GM20431 (cell line): ENCODE data around the gene COTL1.

Experiments
- in situ Hi-C: fragments of 300-500 bp; cut with MseI, MboI; formaldehyde crosslinking; loops from one replicate; pipeline ENCODE4 v1.15.0; 2020; ENCODE audit warnings: low sequenced_read_pairs; ENCODE audit not compliant: unreplicated experiment

COTL1 gene

DNA sequence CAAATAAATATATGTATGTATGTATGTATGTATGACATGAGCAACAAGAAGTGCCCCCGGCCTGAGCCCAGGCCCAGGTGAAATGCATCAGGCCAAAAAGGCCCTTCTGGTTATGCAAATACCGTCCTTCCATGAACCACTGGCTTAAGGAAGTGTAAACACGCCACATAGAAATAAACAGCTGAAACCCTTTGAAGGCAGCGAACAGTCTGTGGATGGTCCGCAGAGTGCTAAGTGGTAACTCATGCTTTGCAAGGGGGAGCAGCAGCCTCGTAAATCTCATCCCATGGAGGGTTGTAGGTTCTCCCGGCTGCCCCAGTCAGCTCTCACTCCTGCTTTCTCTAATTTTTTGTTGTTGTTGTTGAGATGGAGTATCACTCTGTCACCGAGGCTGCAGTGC lies 36.7 kb downstream of the COTL1 start:
- in situ Hi-C loops: no loop called here

DNA sequence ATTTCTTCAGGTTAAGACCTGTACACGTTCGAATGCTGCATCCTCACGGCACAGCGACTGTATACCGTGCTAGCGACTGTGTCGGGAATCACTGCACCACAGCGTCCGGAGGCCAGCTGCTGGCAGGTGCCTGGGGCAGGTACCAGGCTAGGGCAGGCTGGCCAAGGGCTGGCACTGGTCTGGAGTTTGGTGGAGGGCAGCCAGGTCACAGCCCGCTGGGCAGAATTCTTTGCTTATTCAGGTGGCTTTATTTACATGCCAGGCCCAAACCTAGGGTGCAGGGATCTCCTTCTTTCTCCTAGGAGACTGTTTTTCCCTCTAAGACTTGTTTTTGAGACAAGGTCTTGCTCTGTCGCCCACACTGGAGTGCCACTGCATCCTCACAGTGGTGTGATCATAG lies 37.9 kb downstream of the COTL1 start:
- in situ Hi-C loops: no loop called here

DNA sequence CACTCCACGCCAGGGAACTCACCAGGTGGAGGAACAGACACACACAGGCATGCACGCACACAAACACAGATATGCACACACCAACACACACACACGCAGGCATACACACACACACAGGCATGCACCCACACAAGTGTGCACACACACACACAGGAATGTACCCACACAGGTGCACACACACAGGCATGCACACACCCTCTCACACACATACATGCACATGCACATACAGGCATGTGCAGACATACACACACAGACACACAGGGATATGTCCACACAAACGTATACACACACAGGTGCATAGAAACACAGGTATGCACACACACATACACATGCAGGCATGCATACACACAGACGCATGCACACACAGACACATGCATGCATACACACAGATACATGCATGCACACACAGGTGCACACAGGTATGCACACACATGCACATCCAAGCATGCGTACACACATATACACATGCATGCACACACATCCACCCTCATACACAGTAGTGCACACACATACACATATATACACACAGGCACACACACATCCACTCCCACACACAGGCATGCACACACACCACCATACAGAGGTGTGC lies 39.2 kb downstream of the COTL1 start:
- in situ Hi-C loops: no loop called here

DNA sequence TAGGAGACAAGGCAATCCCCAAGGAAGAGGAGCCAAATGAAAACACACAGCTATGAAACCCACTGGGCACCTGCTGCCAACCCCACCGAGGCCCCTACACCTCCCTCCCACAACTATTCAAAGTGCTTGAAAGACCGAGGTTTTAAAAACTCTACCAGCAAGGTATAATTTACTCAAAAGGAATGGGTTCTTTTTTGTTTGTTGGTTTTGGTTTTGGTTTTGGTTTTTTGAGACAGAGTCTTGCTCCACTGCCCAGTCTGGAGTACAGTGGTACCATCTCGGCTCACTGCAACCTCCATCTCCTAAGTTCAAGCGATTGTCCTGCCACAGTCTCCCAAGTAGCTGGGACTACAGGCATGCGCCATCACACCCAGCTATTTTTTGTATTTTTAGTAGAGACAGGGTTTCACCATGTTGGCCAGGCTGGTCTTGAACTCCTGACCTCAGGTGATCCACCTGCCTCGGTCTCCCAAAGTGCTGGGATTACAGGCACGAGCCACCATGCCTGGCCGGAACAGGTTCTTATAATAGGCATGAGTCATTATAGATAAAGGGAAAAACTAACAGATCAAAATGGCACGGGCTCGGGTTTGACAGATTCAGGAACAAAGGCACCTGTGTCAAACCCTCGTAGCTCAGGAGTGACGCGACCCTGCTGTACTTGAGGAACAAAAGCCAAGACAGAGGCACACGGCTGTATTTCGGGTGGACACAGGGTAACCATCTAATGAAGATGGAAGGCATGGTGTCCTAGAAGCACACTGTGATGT lies 40.7 kb downstream of the COTL1 start:
- in situ Hi-C loops: no loop called here

DNA sequence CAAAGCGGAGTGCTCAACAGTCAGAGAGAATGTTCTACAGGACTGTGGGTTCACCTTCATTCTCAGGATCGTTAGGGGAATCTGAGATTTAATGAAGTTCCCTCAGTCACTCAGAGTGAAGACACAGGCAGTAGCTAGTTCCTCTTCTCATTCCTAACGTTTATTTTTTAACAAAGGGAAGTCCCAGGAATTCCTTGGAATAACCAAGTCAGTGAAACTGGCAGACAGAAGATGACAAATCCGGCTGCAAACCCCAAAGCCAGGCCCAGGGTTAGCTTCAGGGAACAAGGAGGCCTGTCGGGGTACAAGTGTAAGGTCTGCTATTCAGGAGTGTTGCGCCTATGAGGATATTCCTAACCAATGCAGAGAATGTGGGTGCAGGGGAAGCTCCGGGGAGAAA lies 42.0 kb downstream of the COTL1 start:
- in situ Hi-C loops: no loop called here

DNA sequence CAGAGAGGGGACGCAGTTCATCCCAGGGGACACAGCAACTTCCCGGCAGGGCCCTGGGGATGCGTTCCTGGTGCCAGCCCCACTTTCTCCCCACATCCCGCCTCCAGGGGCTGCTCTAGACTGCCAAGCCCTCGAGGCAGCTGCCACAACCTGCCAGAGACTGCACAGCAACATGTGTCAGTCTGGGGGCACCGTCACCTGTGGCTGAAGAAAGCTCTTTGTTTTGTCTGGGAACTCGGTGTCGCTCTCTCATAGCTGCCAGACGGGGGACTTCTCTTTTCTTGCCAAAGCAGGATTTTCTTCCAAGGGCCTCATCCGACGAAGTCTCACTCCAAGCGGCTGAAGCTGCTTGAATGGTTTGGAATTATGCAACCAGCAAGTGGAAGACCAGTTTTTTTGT lies 43.7 kb downstream of the COTL1 start:
- in situ Hi-C loops: no loop called here

DNA sequence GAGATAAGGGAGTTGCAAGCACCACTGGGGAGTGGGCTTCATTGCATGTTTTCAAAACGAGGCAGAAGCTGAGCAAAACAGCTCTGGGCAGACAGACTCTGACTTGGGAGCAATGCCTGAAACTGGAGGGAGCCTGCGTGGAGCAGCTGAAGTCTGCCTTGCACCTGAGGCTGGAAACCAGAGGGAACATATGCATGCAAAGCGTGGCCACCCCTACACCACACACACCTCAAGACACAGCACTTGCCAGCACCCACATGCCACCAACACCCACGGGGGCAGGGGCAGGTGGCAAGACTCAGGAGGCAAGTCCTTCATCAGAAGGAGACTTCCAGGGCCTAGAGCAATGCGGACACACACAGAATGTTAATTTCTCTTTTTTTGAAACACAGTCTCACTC lies 45.8 kb downstream of the COTL1 start:
- in situ Hi-C loops: no loop called here

DNA sequence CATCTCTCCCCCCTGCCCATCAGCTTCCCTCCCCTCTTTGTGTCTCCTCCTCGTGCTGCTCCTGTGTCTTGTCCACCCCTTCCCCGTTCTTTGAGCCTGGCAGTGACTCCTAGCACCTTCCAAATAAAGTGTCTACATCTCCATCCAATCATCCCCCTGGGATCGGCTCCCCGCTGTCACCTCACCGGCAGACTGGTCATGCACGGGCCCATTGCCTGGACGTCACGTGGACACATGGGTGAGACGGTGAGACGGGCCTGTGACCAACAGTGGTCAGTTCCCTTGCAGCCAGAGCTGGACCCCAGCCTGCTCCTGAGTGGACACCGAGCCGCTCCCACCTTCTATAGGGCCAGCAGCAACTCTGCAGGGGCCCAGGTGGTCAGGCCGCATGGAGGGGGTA lies 46.4 kb downstream of the COTL1 start:
- in situ Hi-C loops: no loop called here

DNA sequence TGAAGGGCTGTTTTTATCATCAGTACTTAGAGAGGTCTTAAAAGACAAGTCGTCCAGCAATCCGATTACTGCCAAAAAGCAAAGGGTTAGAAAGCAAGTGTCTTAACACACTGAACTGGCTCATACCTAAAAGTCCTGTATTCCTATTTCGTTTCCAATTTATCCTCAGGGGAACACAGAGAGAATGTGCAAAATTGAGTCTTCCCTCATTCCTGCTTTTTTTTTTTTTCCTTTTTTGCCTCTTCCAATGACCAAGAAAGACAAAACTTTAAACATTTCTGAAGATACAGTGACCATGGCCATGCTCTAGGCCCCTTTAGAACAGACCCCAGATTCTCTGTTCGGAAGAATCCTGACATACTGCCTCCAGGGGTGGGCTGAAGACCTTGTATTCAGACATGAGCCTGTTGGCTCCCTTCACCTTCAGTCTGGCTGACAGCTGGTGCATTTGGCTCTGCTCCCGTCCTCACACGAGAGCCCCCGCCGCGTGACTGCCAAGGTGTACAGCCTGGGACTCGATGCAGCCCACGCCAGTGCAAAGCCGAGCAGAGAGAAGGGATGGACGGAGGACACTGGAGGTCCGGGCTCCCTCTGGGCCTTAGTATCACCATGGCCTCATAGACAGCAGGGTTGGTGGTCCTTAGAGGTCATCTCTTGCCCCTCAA lies 47.0 kb downstream of the COTL1 start:
- in situ Hi-C loops: no loop called here

DNA sequence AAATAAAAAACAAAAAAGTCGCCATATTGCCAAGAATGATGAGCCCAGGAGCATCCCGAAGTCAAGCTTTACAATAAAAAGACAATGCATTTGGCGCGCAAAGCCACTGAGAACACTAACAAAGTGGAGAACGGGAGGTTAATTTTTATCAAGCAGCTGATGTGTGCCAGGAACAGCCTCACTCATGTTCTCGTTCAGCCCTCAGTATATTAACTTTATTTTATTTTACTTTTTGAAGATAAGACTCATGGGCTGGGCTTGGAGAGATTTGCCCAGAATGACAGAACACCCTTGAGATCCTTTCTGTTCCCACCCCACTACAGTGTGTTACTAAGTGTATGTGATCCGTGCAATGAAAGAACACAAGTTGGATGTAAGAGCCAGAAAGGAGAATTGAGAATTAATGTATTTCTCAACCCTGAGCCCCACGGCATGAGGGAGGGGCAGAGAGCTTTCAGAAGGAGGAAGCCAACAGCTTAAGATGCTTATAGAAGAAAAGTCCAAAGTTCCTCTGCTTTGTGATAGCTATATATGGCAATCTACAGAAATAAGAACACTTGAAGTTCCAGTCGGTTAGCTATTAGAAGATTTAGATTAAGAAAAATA lies 48.4 kb downstream of the COTL1 start:
- in situ Hi-C loops: no loop called here

DNA sequence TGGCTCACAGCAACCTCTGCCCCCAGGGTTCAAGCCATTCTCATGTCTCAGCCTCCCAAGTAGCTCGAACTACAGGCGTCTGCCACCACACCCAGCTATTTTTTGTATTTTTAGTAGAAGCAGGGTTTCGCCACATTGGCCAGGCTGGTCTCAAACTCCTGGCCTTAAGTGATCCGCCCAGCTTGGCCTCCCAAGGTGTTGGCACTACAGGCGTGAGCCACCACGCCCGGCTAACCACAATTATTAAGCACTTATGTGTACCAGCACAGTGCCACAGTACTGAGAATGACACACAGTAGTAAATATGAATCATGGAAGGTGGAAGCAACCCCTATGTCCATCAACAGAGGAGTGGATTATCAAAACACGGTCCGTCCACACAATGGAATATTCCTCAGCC lies 49.8 kb downstream of the COTL1 start:
- in situ Hi-C loops: no loop called here

DNA sequence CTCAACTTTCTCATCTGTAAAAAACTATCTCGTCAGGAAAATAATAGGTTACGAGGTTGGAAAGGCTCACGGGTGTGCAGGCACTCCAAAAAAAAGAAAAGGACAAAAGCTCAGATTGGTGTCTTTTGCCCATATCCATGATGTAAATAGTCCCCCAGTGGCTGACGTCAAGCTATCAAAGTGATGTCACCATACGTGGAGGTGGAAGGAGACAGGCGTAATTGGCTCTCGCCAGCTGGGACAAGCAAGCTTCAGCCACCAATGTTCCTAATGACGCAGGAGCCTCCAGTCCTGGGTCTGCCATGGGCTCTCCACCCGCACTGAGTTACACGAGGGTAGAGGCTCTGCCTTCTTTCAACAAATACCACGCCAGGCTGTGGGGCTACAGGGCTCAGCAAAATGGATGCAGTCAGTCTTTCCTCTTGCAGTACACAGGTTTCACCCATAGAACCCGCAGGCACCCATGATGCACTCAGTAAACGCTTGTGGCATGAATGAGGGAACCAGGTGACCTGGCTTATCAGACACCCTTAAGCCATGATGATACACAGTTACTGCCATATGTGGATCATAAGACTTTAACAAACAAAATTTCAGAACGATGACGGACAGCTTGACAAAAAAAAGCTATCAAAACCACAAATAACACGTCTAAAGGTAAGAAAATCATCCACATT lies 50.5 kb downstream of the COTL1 start:
- in situ Hi-C loops: no loop called here

DNA sequence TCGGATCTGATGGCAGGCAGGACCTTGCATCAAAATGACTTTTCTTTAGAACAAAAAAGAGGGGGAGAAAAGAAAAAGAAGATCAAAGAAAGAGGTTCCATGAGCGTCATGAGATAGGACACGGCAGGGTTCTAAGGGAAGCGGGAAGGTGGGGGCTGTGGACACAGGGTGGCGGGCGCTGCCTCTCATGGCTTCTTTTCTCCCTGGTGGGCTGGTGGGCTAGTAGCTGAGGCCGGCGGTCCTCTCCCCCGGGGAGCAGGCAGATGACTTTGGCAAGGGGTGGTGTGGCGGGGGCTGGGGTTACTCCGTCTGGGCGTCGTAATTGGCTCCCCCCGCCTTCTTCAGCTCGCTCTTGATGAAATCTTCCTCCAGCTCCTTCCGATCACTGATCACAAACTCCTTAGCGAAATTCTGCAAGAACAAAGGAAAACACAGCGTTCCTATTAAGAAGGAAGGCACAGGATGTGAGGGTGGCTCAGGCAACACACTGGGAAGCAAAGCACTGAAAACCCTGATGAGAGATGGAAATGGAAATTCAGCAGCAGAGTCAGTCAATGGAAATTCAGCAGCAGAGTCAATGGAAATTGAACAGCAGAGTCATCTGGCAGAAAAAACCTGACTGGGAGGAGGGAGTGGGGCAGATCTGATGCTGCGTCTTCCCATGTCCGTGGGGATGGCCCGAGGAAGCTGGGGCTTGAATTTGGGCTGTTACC lies 51.2 kb downstream of the COTL1 start:
- in situ Hi-C loops: no loop called here

DNA sequence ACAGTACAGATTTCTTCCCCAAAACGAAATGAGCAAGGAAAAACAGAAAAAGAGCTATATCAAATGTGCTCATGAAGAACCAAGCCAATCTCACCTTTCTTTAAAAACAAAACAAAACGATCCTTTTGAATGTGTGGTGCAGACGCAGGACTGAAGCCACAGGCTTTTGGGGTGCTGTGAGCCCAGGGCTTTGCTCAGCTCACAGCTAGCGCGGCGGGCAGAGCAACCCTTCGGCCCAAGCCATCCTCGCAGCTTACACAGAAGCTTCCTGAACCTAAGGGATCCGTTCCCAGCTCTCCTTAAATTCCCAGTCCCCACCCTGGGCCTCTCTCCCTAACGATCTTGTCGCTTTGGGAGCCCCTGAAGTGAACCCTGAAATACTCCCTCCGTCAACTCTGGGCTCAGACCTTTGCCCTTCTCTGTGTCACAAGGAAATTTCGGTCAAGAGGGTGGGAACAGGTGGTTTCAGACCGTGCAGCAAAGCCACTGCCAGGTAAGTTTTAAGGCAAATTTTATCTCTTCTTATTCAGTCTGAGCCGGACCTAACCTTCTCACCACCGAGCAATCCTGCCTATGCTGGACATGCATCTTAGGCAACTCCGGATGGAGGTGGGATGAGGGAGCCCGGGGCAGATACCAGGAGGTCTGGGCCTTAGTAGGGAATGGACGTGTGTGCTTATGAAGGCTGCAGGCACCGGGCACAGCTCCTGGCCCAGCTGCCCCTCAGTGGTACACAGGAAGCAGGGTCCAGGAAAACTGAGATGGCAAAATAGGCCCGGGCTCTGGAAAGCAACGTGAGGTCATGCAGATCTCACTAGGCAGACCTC lies 52.0 kb downstream of the COTL1 start:
- in situ Hi-C loops: no loop called here

DNA sequence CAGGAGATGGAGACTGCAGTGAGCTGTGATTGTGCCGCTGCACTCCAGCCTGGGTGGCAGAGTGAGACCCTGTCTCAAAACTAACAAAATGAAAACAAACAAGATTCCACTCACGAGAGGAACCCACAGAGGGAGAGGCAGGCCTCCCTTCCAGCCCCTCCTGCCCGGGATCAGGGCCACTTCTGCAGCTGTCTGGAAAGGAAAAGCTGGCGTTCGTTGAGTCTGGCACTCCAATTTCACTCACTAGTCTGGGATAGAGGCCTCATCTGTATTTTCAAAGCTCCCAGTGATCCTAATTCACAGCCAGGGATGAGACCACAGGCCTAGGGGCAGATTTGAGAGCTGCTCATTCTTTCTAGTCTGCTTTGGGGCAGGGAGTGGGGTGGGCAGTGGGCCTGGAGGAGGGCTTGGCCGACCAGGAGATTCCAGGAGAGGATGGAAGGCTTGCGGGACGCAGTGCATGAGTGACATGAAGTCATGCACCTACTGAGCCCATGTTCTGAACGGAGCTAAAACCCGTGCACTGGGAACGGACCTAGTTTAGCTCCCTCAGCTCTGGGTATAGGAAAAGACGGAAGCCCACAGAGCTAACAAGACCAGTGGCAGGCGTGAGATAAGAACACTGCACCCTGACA lies 54.0 kb downstream of the COTL1 start:
- in situ Hi-C loops: no loop called here

DNA sequence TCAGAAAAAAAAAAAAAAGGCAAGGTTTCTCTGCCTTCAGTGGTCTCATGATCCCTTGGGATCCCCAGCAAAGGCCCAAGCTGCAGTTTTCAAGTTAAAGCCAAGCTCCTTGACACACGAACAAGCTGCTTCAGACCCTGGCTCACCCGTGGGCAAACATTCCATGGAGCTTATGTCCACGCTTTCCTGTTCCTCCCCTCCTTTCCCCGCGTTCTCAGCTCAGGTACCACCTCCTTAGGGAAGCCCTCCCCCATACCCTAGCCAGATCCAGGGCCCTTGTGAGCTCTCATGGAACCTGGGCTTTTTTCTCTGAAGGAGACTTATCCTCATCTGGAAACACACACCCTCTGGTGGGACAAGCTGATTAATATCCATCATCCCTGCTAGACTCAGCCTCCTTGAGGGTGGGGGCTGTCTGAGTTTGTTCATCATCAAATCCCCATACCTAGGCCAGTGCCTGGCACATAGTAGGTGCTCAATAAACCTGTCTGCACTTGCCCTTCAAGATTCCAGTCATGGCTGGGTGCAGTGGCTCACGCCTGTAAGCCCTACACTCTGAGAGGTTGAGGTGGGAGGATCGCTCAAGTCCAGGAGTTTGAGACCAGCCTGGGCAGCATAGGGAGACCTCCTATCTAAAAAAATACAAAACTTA lies 54.7 kb downstream of the COTL1 start:
- in situ Hi-C loops: no loop called here

DNA sequence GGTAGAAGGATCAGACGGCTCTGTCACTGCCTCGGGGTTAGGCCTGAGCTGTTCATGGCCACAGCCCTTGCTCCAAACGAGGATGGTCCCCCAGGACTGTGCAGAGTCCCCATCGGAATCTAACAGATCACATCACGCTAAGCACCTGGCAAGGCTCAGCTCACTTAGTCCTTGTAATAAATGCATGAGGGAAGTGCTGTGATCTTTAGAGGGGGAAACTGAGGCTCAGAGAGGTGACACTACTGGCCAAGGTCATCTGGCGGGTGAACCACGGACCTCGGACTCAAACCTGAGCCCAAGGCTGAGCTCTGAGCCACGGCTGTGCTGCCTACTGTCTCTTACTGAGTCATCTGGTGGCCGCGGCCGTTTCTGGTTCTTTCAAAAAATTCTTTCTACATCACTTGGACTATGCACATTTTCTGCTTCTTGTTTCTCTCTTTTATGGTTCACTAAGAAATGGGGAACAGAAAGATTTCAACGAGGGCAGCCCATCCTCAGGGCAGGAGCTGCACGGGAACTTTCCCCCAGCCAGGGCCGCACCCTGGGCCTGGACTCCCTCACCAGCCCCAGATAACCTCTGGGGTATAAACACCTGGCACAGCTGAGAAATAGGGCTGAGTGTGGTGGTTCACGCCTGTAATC lies 55.6 kb downstream of the COTL1 start:
- in situ Hi-C loops: no loop called here

DNA sequence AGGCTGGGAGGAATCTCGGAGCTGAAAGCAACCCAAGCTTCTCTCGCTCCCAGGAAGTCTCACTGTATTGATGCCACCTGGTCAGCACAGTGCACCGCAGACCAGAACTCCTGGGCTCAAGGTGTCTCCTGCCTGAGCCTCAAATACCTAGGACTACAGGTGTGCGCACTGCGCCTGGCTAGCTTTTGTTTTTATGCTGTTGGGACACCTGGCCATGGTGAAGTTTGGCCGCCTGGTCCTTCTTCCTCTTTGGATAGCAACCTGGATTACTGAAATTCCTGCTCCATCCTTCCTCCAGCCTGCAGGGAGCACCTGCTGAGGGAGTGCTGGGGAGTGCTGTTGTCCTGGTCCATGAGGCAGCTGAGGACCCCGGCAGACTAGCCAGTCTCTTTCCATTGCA lies 56.6 kb downstream of the COTL1 start:
- in situ Hi-C loops: no loop called here
